ENCODE data around the gene PAFAH2. TPM values are rescaled to one million over a fixed set of nuclear protein-coding genes. Genes with fewer than 3 reads are reported as not detected.

PAFAH2 gene
- total RNA-seq, 1 donor from 2014 or later, result 19.4 TPM

DNA sequence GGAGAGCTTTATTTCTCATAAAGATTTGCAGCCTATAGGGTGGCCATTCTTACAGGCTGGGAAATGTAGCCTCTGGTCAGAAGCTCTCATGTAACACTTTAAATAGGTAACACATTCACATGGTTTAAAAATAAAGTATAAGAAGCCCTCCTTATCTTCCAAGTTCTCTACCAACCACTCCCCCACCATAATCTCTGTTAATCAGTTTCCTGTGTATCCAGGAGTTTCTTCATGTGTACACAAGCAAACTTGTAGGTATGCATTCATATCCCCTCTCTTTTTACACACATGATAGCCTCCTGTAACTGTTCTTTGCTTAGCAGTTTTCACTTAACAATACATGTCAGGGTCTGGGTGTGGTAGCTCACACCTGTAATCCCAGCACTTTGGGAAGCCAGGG, 86.7 kb downstream of the PAFAH2 start:
- Histone ChIP-seq H3K27me3 (ENCODE audit: low read depth) (no peaks in the 10 kb centered on the region), H3K27ac (no peak overlapping the region), H3K4me1 (peaks cover 7% of the 10 kb centered on the region), H3K4me3 (no peak overlapping the region), H3K36me3 (no peaks in the 10 kb centered on the region), H3K9me3 (no peaks in the 10 kb centered on the region)
- no peak for DNase-seq
- TF ChIP-seq, protein P1, sequence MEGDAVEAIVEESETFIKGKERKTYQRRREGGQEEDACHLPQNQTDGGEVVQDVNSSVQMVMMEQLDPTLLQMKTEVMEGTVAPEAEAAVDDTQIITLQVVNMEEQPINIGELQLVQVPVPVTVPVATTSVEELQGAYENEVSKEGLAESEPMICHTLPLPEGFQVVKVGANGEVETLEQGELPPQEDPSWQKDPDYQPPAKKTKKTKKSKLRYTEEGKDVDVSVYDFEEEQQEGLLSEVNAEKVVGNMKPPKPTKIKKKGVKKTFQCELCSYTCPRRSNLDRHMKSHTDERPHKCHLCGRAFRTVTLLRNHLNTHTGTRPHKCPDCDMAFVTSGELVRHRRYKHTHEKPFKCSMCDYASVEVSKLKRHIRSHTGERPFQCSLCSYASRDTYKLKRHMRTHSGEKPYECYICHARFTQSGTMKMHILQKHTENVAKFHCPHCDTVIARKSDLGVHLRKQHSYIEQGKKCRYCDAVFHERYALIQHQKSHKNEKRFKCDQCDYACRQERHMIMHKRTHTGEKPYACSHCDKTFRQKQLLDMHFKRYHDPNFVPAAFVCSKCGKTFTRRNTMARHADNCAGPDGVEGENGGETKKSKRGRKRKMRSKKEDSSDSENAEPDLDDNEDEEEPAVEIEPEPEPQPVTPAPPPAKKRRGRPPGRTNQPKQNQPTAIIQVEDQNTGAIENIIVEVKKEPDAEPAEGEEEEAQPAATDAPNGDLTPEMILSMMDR (IDR thresholded peaks at IDR 0.05), result no peak
- no peak for ATAC-seq
- intact Hi-C loops (cut with DNase I), result no loop called here

Other genes starting within 250 kb of the PAFAH2 start
- gene SELENON, start 197.9 kb downstream of the PAFAH2 start, total RNA-seq, result 83.4 TPM
- 51.1 TPM for gene MTFR1L, start 178.1 kb downstream of the PAFAH2 start, total RNA-seq
- gene AUNIP, start 138.6 kb downstream of the PAFAH2 start, total RNA-seq, result not detected
- 9.3 TPM for gene PAQR7, start 122.4 kb downstream of the PAFAH2 start, total RNA-seq
- gene STMN1, start 91.6 kb downstream of the PAFAH2 start, total RNA-seq, result 56.6 TPM
- gene EXTL1, start 23.7 kb upstream of the PAFAH2 start, total RNA-seq, result 0.24 TPM
- not detected for gene SLC30A2, start 48.1 kb upstream of the PAFAH2 start, total RNA-seq
- gene TRIM63, start 69.6 kb upstream of the PAFAH2 start, total RNA-seq, result 0.53 TPM
- 11.8 TPM for gene PDIK1L, start 113.8 kb upstream of the PAFAH2 start, total RNA-seq
- 3.8 TPM for gene FAM110D, start 161.0 kb upstream of the PAFAH2 start, total RNA-seq
- gene C1orf232, start 170.9 kb upstream of the PAFAH2 start, total RNA-seq, result not detected
- 18.0 TPM for gene ZNF593, start 171.8 kb upstream of the PAFAH2 start, total RNA-seq
- gene ZNF593OS, start 173.8 kb upstream of the PAFAH2 start, total RNA-seq, result not detected
- gene CNKSR1, start 179.4 kb upstream of the PAFAH2 start, total RNA-seq, result 25.0 TPM
- not detected for gene CATSPER4, start 192.5 kb upstream of the PAFAH2 start, total RNA-seq
- gene CEP85, start 236.1 kb upstream of the PAFAH2 start, total RNA-seq, result 10.2 TPM